DMS53 (cell line): ENCODE results near the gene MIS12.
A peak's percentile ranks its signal among the peaks of the same experiment; 100 is the strongest.

ENCODE experiments used
- DNase-seq: peaks from one replicate; lab custom pipeline; 2025; lab: John Stamatoyannopoulos, UW

Gene MIS12

GRCh38 chr17:5486206-5487124 is at the start of gene MIS12:
TSS of gene MIS12 (plus strand) at chr17:5486566. CDS start at chr17:5488863, 2,297 bp downstream.
- DNase-seq = peak; percentile 98

- DNase-seq = no peak
These were observed 48.5 kb upstream of the MIS12 start for GRCh38 chr17:5437721-5438317.

GRCh38 chr17:5438716-5439445 is 47.5 kb upstream of the MIS12 start, which contains the start of gene C1QBP:
TSS of gene C1QBP (minus strand) at chr17:5439155. CDS start at chr17:5439073, 82 bp downstream.
- peak; percentile 93 for DNase-seq

GRCh38 chr17:5439446-5439764 is 47.0 kb upstream of the MIS12 start:
- DNase-seq = no peak

- DNase-seq = no peak
These were observed 42.6 kb upstream of the MIS12 start for GRCh38 chr17:5443728-5444127.

GRCh38 chr17:5444209-5444608 is 42.2 kb upstream of the MIS12 start:
- DNase-seq = no peak

GRCh38 chr17:5446786-5447185 is 39.6 kb upstream of the MIS12 start:
- no peak for DNase-seq

- no peak for DNase-seq
These were observed 21.5 kb upstream of the MIS12 start for GRCh38 chr17:5464717-5465507.

GRCh38 chr17:5466295-5466694 is 20.1 kb upstream of the MIS12 start:
- DNase-seq = no peak

GRCh38 chr17:5467416-5467815 is 18.9 kb upstream of the MIS12 start:
- DNase-seq = no peak

- DNase-seq = no peak
These were observed 18.3 kb upstream of the MIS12 start for GRCh38 chr17:5468075-5468473.

- DNase-seq = no peak
These were observed 13.9 kb upstream of the MIS12 start for GRCh38 chr17:5472511-5472910.

- DNase-seq = no peak
These were observed 12.5 kb upstream of the MIS12 start for GRCh38 chr17:5473906-5474305.

- no peak for DNase-seq
These were observed 7.4 kb upstream of the MIS12 start for GRCh38 chr17:5478992-5479391.

GRCh38 chr17:5480962-5481361 is 5.4 kb upstream of the MIS12 start:
- no peak for DNase-seq

- DNase-seq = no peak
These were observed 4.9 kb upstream of the MIS12 start for GRCh38 chr17:5481451-5481850.

- DNase-seq = peak; percentile 32
These were observed 828 bp upstream of the MIS12 start, which contains the start of gene DERL2 for GRCh38 chr17:5485270-5486205. TSS of gene DERL2 (minus strand) at chr17:5486178. CDS start at chr17:5486161, 17 bp downstream.

GRCh38 chr17:5488752-5489151 is 2.4 kb downstream of the MIS12 start:
- DNase-seq = no peak

- no peak for DNase-seq
These were observed 6.6 kb downstream of the MIS12 start for GRCh38 chr17:5492970-5493369.

GRCh38 chr17:5499476-5500231 is 13.3 kb downstream of the MIS12 start:
- DNase-seq = peak; percentile 5
